ENCODE data around the gene RIPOR3.

Gene RIPOR3

GRCh38 chr20:50690650-50691572, at the start of gene RIPOR3:
RIPOR3 (minus strand) TSS chr20:50691542; CDS start chr20:50691128, 414 bp downstream.
- DNase-seq: peak; percentile 6

GRCh38 chr20:50737352-50737751, 46.0 kb upstream of the RIPOR3 start:
- DNase-seq: no peak

GRCh38 chr20:50735813-50736212, 44.5 kb upstream of the RIPOR3 start:
- DNase-seq: no peak

- DNase-seq: no peak
These were observed 43.7 kb upstream of the RIPOR3 start for GRCh38 chr20:50734730-50735679.

DNA sequence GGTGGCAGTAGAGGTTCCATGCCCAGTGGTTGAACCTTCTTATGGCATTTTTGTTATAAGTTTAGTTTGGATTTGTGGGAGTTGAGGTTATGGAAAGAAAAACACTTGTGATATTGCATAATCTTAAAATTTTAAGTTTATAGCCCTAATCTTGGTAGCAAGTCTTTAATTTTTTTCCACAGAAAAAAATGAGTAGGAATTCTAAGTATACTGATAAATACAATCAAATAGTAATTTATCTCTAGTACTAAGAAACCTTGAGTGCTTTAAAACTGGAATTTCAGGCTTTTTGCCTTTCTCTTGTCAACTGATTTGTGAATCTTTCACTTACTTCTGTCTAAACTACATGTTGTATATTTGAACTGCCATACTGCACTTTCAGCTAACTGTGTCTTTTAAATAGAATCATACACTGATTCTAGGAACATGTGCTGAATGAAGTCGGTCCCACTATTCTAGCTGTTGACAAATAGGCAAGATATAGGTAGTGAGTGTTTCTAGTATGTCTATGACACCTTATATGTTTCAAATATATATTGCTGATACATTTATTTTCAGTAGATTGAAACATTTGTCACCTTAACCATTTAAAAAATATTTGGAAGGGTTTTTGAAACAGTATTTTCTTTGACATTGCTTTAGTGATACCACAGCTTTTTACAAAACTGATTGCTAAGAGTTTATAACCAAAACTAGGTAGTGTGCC, 42.5 kb upstream of the RIPOR3 start:
- no peak for DNase-seq

DNA sequence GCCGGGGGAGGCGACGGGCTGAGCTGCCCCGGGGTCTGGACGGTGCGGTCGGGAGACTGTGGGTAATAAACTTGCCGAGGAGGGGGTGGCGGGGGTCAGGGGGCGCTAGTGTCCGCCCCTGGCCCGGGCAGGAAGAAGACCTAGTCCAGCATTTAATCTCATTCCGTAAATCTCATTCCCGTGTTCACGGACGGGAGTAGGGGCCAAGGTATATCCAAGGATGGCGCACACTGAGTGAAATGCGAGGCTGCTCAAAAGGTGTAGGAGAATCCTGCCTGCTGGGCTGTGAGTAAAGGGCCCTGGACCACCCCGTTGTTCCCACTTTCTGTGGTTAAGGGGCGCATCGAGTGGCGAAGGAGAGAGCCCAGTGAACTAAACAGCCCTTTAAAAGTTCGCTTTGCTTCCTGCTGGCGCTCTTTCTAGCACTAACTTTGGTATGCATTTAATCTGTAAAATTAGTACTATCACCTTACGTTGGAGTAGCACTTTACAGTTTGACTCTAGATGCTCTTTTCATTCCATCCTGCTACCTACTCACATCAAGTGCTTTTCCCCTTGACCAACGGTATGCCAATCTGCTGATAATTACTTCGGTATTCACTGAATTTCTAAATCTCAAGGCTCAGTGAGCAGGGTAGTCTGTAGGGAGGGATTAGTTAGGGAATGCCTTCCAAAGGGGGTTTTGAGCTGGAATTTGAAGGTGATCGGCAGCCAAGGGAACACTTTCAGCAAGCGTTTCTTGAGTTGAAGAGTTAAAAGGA, 40.8 kb upstream of the RIPOR3 start:
- no peak for DNase-seq

GRCh38 chr20:50731055-50731929, 40.0 kb upstream of the RIPOR3 start, which contains the start of gene PARD6B:
PARD6B (plus strand) TSS chr20:50731580; CDS start chr20:50731787, 207 bp downstream.
- DNase-seq: peak; percentile 100

DNA sequence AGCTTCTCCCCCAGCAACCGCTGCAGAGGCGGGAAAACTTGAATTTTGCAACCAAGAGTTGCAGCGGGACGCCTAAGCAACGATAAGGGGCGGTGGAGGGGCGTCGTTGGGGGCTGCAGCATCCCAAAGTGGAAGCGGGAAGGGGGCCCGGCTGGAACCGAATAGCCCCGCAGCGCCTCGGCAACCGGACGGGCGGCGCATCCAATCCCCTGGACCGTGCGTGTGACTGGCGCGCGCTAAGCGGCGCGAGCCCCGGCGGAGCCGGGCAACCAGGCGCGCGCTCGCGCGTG, 39.4 kb upstream of the RIPOR3 start:
- DNase-seq: no peak

GRCh38 chr20:50729901-50730764, 38.8 kb upstream of the RIPOR3 start:
- DNase-seq: no peak

DNA sequence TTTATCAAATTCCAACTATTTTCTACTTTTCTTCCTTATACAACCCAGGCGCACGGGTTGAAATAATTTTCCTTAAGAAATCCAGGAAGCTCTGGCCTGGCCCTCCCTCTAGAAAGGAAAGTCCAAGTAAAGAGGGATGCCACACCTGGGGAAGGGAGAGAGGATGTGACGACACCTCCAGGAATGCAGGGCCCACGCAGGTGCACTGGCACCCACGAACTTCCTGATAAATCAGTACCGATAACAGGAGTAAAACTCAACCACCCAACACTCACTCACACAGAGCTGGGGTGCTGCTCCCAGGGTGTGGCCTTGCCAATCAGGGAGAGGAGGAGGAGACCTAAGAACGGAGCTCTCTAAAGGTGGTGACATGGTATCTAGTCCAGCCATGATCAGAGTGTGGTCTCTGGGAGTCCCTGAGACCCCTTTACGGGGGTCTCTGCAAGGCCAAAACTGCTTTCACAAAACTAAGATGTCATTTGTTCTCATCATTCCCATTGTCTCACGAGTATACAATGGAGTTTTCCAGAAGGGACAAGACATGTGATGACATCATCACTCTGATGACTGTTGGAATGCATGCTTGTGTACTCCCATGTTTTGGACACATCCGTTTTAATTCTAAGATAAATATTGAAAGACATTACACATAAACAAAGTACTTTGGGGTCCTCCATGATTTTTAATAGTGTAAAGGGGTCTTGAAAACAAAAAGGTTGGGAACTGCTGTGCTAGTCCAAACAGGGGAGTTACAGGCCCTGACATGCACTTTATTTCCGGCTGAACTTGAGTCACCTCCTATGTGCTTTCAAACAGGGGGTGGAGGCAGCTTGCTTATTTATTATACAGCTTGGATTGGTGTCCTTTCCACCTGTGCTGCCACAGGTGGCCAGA, 37.9 kb upstream of the RIPOR3 start:
- DNase-seq: no peak

DNA sequence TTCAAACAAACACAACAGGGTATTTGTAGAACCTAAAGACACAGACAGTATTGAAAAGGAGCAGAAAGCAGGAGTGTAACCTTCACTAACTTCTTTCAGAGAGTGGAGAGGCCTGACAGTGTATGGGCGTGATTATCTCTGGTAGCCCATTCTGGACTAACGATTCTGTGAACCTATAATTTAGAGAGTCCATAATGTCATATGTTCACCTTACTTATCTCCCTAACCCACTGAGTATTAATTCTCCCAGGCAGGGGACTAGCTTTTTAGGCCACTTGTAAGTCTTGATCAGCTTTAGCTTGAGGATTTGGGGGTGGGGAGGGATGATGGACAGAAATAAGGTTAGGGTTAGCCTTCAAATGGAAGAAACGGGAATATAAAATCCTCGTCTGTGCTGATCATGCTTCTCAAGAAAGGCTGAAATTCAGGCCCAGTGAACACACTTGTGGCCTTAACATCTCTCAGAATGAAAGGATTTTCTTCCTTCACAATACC, 37.2 kb upstream of the RIPOR3 start:
- no peak for DNase-seq

- DNase-seq: no peak
These were observed 36.6 kb upstream of the RIPOR3 start for GRCh38 chr20:50727792-50728485.

GRCh38 chr20:50726955-50727791, 35.8 kb upstream of the RIPOR3 start:
- no peak for DNase-seq

DNA sequence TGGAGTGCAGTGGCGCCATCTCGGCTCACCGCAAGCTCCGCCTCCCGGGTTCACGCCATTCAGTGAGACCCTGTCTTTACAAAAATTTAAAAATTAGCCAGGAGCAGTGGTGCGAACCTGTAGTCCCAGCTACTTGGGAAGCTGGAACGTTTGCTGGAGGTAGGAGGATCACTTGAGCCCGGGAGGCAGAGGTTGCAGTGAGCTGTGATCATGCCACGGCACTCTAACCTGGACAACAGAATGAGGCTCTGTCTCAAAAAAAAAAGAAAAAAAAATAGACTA, 34.3 kb upstream of the RIPOR3 start:
- DNase-seq: no peak

GRCh38 chr20:50724851-50725723, 33.7 kb upstream of the RIPOR3 start:
- DNase-seq: peak; percentile 90

- no peak for DNase-seq
These were observed 32.9 kb upstream of the RIPOR3 start for GRCh38 chr20:50724112-50724725.

Measured in activated CD4-positive, alpha-beta T cell treated with anti-CD3 and anti-CD28 coated beads for 48 hours (primary cell).